ENCODE results near the gene KCNQ5.
"Not testable (repeated sequence)": the region's sequence is repeated elsewhere in the genome, so short reads cannot be mapped to it uniquely, and the experiment has no call there.

Gene KCNQ5

DNA sequence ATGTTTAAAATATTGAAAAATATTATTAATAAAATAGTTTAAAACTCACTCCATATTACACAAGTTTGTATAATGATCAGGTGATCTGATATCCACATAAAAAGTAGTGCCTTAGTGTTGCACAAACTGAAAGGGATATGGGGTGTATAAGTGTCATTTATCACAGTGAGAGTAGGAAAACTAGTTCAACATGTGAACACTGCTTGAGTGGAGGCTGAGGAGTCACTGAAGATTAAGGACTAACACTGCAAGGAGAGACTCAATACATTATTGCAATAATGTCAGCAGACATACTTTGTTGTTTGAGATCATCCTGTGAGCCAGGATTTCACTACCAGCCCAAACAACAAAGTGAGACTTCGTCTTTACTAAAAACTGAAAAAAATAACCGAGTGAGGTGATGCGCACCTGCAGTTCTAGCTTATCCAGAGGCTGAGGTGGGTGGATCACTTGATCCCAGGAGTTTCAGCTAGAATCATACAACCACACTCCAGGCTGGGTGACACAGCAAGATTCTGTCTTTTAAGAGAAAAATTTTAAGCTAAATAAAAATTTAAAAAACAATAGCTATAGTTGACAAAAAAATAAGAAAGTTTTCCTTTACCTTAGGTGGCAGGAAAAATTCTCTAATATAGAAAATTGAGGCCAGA, 605.9 kb downstream of the KCNQ5 start:
- H3K14ac ChIP-seq (ENCODE audit: low read length) = no peak overlapping the region

DNA sequence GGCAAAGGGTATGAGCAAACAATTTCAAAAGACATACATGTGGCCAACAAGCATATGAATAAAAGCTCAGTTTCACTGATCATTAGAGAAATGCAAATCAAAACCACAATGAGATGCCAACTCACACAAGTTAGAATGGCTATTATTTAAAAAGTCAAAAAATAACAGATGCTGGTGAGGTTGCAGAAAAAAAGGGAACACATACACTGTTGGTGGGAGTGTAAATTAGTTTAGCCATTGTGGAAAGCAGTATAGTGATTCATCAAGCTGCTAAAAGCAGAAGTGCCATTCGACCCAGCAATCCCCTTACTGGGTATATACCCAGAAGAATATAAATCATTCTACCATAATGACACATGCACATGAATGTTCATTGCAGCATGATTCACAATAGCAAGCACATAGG, 610.1 kb downstream of the KCNQ5 start:
- Histone ChIP-seq H3K9me3 (replicated peaks in 1 of 2; ENCODE audit: control insufficient read depth in 2 of 2, insufficient read depth in 1 of 2, low read depth in 1 of 2, low read length in 2 of 2) (no peaks in the 10 kb centered on the region), H3K4me1 (ENCODE audit: control insufficient read depth in 2 of 2, insufficient read depth in 1 of 2, low read depth in 1 of 2, low read length in 2 of 2) (no peaks in the 10 kb centered on the region), H2BK12ac (ENCODE audit: low read length) (no peak overlapping the region), H2AK5ac (ENCODE audit: low read depth, low read length) (no peak overlapping the region), H3K4me3 (ENCODE audit: low read length in 2 of 2) (no peak overlapping the region), H3K14ac (ENCODE audit: low read length) (no peak overlapping the region), H3K27me3 (ENCODE audit: control insufficient read depth in 3 of 3, insufficient read depth in 3 of 3, low read depth in 1 of 3, low read length in 3 of 3) (no peaks in the 10 kb centered on the region), H3K36me3 (replicated peaks in 1 of 2; ENCODE audit: control insufficient read depth in 2 of 2, insufficient read depth in 2 of 2, low read length in 2 of 2) (no peaks in the 10 kb centered on the region), H3K4me2 (ENCODE audit: insufficient read depth, low read length, poor library complexity, severe bottlenecking) (no peak overlapping the region), H2BK5ac (ENCODE audit: low read length) (no peak overlapping the region), H4K91ac (ENCODE audit: low read depth, low read length, poor library complexity) (no peak overlapping the region), H3K27ac (replicated peaks; ENCODE audit: low read length) (no peak overlapping the region), H2BK15ac (ENCODE audit: low read length) (no peak overlapping the region), H3K18ac (ENCODE audit: low read length) (no peak overlapping the region), H3K79me1 (ENCODE audit: low read depth, low read length) (no peaks in the 10 kb centered on the region), H3K23ac (ENCODE audit: low read depth, low read length, poor library complexity) (no peak overlapping the region), H4K8ac (ENCODE audit: low read depth, low read length) (no peak overlapping the region), H3K9ac (ENCODE audit: low read depth, low read length, poor library complexity) (no peak overlapping the region), H2AFZ (ENCODE audit: low read length) (no peak overlapping the region), H2BK120ac (ENCODE audit: low read depth, low read length) (no peak overlapping the region), H3K4ac (ENCODE audit: low read length) (no peak overlapping the region)
- no CpG with 5 or more reads among the region's 1 CpG for WGBS, 2 donors (ENCODE audit: extremely low coverage in 2 of 2, insufficient read length in 2 of 2, insufficient replicate concordance in 1 of 2)
- no peak for DNase-seq (ENCODE audit: low spot score)

More for the DNA sequence above, 605.9 kb downstream of the KCNQ5 start:
- H3K36me3 ChIP-seq (replicated peaks in 1 of 2; ENCODE audit: control insufficient read depth in 2 of 2, insufficient read depth in 2 of 2, low read length in 2 of 2) = no peaks in the 10 kb centered on the region
- H2BK120ac ChIP-seq (ENCODE audit: low read depth, low read length) = no peak overlapping the region
- no peak overlapping the region for H2AFZ ChIP-seq (ENCODE audit: low read length)
- no peak overlapping the region for H3K27ac ChIP-seq (replicated peaks; ENCODE audit: low read length)
- no peak overlapping the region for H2AK5ac ChIP-seq (ENCODE audit: low read depth, low read length)
- no peak overlapping the region for H2BK12ac ChIP-seq (ENCODE audit: low read length)
- no peak overlapping the region for H2BK5ac ChIP-seq (ENCODE audit: low read length)
- H3K79me1 ChIP-seq (ENCODE audit: low read depth, low read length) = peaks cover 2% of the 10 kb centered on the region
- DNase-seq (ENCODE audit: low spot score) = no peak
- H3K4me2 ChIP-seq (ENCODE audit: insufficient read depth, low read length, poor library complexity, severe bottlenecking) = no peak overlapping the region
- H3K4me3 ChIP-seq (ENCODE audit: low read length in 2 of 2) = no peak overlapping the region
- no peak overlapping the region for H2BK15ac ChIP-seq (ENCODE audit: low read length)
- H3K27me3 ChIP-seq (ENCODE audit: control insufficient read depth in 3 of 3, insufficient read depth in 3 of 3, low read depth in 1 of 3, low read length in 3 of 3) = peaks cover 0 to 2% (median 0%) of the 10 kb centered on the region in 3 experiments
- peaks cover 0 to 4% of the 10 kb centered on the region in 2 donors for H3K9me3 ChIP-seq (replicated peaks in 1 of 2; ENCODE audit: control insufficient read depth in 2 of 2, insufficient read depth in 1 of 2, low read depth in 1 of 2, low read length in 2 of 2)
- no peak overlapping the region for H3K18ac ChIP-seq (ENCODE audit: low read length)
- no peak overlapping the region for H3K9ac ChIP-seq (ENCODE audit: low read depth, low read length, poor library complexity)
- no peak overlapping the region for H3K23ac ChIP-seq (ENCODE audit: low read depth, low read length, poor library complexity)
- H3K4ac ChIP-seq (ENCODE audit: low read length) = no peak overlapping the region
- no CpG with 5 or more reads among the region's 3 CpGs for WGBS, 2 donors (ENCODE audit: extremely low coverage in 2 of 2, insufficient read length in 2 of 2, insufficient replicate concordance in 1 of 2)
- H4K8ac ChIP-seq (ENCODE audit: low read depth, low read length) = no peak overlapping the region
- no peaks in the 10 kb centered on the region for H3K4me1 ChIP-seq (ENCODE audit: control insufficient read depth in 2 of 2, insufficient read depth in 1 of 2, low read depth in 1 of 2, low read length in 2 of 2)
- no peak overlapping the region for H4K91ac ChIP-seq (ENCODE audit: low read depth, low read length, poor library complexity)

DNA sequence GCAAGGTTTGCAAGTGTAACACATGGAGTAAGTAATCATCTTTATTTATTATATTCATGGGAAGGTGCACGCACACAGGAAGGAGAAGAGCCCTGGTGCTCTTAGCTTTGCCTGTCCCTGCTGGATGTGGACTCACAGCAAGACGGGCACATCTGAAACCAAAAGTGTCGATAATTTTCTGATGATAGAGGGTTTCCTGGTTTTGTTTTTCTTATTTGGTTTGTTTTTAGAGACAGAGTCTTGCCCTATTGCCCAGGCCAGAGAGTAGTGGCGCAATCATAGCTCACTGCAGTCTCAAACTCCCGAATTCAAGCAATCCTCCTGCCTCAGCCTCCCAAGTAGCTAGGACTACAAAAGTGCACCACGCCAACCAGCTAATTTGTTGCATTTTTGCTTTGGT, 611.2 kb downstream of the KCNQ5 start:
- no peak overlapping the region for H3K4me2 ChIP-seq (ENCODE audit: insufficient read depth, low read length, poor library complexity, severe bottlenecking)
- no peaks in the 10 kb centered on the region for H3K27me3 ChIP-seq (ENCODE audit: control insufficient read depth in 3 of 3, insufficient read depth in 3 of 3, low read depth in 1 of 3, low read length in 3 of 3)
- H4K8ac ChIP-seq (ENCODE audit: low read depth, low read length) = no peak overlapping the region
- H3K27ac ChIP-seq (replicated peaks; ENCODE audit: low read length) = no peak overlapping the region
- H2BK120ac ChIP-seq (ENCODE audit: low read depth, low read length) = no peak overlapping the region
- no peaks in the 10 kb centered on the region for H3K9me3 ChIP-seq (replicated peaks in 1 of 2; ENCODE audit: control insufficient read depth in 2 of 2, insufficient read depth in 1 of 2, low read depth in 1 of 2, low read length in 2 of 2)
- no peak overlapping the region for H3K4me3 ChIP-seq (ENCODE audit: low read length in 2 of 2)
- no peaks in the 10 kb centered on the region for H3K36me3 ChIP-seq (replicated peaks in 1 of 2; ENCODE audit: control insufficient read depth in 2 of 2, insufficient read depth in 2 of 2, low read length in 2 of 2)
- H2AFZ ChIP-seq (ENCODE audit: low read length) = no peak overlapping the region
- H3K14ac ChIP-seq (ENCODE audit: low read length) = no peak overlapping the region
- H3K18ac ChIP-seq (ENCODE audit: low read length) = no peak overlapping the region
- WGBS, 2 donors (ENCODE audit: extremely low coverage in 2 of 2, insufficient read length in 2 of 2, insufficient replicate concordance in 1 of 2) = no CpG with 5 or more reads among the region's 6 CpGs
- no peak overlapping the region for H4K91ac ChIP-seq (ENCODE audit: low read depth, low read length, poor library complexity)
- H3K4me1 ChIP-seq (ENCODE audit: control insufficient read depth in 2 of 2, insufficient read depth in 1 of 2, low read depth in 1 of 2, low read length in 2 of 2) = no peaks in the 10 kb centered on the region
- H3K9ac ChIP-seq (ENCODE audit: low read depth, low read length, poor library complexity) = no peak overlapping the region
- no peak overlapping the region for H2BK12ac ChIP-seq (ENCODE audit: low read length)
- H3K79me1 ChIP-seq (ENCODE audit: low read depth, low read length) = no peaks in the 10 kb centered on the region
- no peak overlapping the region for H2BK15ac ChIP-seq (ENCODE audit: low read length)
- DNase-seq (ENCODE audit: low spot score) = no peak
- no peak overlapping the region for H2BK5ac ChIP-seq (ENCODE audit: low read length)
- H3K4ac ChIP-seq (ENCODE audit: low read length) = no peak overlapping the region
- H3K23ac ChIP-seq (ENCODE audit: low read depth, low read length, poor library complexity) = no peak overlapping the region
- H2AK5ac ChIP-seq (ENCODE audit: low read depth, low read length) = no peak overlapping the region

DNA sequence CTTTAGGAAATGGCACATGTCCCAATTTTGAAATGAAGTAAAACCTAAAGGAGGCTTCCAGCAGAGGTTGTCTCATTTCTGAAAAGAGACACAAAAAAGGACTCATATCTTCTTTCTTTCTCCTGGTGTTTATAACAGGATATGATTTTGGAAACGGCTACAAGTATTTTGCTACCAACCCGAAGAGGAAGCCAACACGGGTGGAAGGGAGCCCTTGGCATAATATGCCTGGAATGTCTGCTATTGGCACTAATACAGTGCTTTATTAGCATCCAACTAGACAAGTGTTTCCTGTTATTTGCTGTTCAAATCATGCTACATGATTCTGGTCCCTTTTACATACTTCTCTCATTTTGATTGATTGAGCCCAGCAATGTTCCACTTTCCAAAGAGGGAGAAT, 612.1 kb downstream of the KCNQ5 start:
- not testable (repeated sequence) for H3K27ac ChIP-seq (replicated peaks; ENCODE audit: low read length); H2BK5ac ChIP-seq (ENCODE audit: low read length); H3K36me3 ChIP-seq (replicated peaks in 1 of 2; ENCODE audit: control insufficient read depth in 2 of 2, insufficient read depth in 2 of 2, low read length in 2 of 2); H3K4me3 ChIP-seq (ENCODE audit: low read length in 2 of 2); H2BK15ac ChIP-seq (ENCODE audit: low read length); H2AFZ ChIP-seq (ENCODE audit: low read length); H3K18ac ChIP-seq (ENCODE audit: low read length); DNase-seq (ENCODE audit: low spot score); H2BK120ac ChIP-seq (ENCODE audit: low read depth, low read length); H3K9me3 ChIP-seq (replicated peaks in 1 of 2; ENCODE audit: control insufficient read depth in 2 of 2, insufficient read depth in 1 of 2, low read depth in 1 of 2, low read length in 2 of 2); H3K4me1 ChIP-seq (ENCODE audit: control insufficient read depth in 2 of 2, insufficient read depth in 1 of 2, low read depth in 1 of 2, low read length in 2 of 2); H2AK5ac ChIP-seq (ENCODE audit: low read depth, low read length); H3K9ac ChIP-seq (ENCODE audit: low read depth, low read length, poor library complexity); H4K8ac ChIP-seq (ENCODE audit: low read depth, low read length); H3K23ac ChIP-seq (ENCODE audit: low read depth, low read length, poor library complexity); H3K4ac ChIP-seq (ENCODE audit: low read length); H2BK12ac ChIP-seq (ENCODE audit: low read length); H3K4me2 ChIP-seq (ENCODE audit: insufficient read depth, low read length, poor library complexity, severe bottlenecking); H3K27me3 ChIP-seq (ENCODE audit: control insufficient read depth in 3 of 3, insufficient read depth in 3 of 3, low read depth in 1 of 3, low read length in 3 of 3); H3K79me1 ChIP-seq (ENCODE audit: low read depth, low read length); H3K14ac ChIP-seq (ENCODE audit: low read length); H4K91ac ChIP-seq (ENCODE audit: low read depth, low read length, poor library complexity)
- WGBS, 2 donors (ENCODE audit: extremely low coverage in 2 of 2, insufficient read length in 2 of 2, insufficient replicate concordance in 1 of 2) = no CpG with 5 or more reads among the region's 3 CpGs
